Measurements from ENCODE around the gene IRF9.
A peak's percentile ranks its signal among the peaks of the same experiment; 100 is the strongest.

The IRF9 gene

DNA sequence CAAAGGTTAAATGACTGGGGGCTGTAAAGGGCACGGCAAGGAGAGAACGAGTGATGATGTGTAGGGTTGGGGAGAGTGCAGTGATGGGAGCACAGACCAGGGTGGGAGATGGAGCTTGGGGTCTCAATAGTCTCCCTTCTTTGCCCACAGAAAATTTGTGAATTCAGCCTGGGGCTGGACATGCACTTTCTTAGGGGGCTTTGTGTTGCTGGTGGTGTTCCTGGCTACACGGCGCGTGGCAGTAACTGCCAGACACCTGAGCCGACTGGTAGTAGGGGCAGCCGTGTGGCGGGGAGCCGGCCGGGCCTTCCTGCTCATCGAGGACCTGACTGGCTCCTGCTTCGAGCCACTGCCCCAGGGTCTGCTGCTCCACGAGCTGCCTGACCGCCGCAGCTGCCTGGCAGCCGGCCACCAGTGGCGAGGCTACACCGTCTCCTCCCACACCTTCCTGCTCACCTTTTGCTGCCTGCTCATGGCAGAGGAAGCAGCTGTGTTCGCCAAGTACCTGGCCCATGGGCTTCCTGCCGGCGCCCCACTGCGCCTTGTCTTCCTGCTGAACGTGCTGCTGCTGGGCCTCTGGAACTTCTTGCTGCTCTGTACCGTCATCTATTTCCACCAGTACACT, 28.9 kb upstream of the IRF9 start:
- peak in 1 of 4 experiments; percentile 47 for DNase-seq

DNA sequence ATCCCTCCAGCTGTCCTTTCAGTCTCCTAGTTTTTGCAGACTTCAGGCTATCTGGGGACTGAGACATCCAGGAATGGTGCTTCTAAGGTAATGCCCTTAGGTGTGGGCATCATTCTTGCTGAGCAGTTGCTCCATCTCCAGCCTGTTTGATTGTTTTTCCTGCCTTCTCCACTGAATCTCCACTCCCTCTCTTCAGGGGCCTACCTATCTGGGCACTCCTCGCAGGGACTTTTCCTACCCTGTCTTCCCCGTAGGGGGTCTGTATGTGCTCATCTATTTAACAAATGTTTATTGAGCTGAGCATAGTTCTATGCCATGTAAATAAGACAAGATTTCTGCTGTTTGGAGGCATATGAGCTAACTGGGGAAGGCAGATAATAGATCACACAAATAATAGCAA, 28.1 kb upstream of the IRF9 start:
- no peak for DNase-seq

DNA sequence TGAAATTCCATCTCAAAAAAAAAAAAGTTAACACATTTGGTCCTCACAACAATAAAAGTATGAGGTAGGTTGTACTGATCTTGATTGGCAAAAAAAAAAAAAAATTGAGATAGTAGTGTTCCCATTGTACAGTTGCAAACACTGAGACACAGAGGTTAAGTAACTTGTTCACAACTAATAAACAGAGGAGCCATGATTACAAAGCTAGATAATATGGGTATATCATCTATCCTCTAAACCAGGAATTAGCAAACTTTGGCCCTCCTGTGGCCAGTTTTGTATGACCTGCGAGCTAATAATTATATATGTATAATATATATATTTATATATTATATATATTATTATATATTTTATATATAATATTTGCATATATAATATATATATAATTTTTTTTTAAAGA, 27.3 kb upstream of the IRF9 start:
- DNase-seq: no peak

DNA sequence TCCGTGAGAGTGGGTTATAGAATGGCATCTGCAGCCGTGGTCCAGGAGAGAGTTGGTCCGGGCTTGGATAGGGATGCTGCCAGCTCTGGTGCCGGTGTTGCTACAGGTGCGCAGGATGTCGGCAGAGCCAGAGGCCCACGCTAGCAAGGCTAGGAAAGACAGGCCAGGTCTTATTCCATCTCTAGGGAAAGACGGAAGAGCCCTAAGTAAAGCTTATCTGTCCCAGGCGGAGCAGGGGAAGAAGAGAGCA, 25.6 kb upstream of the IRF9 start:
- DNase-seq: no peak

DNA sequence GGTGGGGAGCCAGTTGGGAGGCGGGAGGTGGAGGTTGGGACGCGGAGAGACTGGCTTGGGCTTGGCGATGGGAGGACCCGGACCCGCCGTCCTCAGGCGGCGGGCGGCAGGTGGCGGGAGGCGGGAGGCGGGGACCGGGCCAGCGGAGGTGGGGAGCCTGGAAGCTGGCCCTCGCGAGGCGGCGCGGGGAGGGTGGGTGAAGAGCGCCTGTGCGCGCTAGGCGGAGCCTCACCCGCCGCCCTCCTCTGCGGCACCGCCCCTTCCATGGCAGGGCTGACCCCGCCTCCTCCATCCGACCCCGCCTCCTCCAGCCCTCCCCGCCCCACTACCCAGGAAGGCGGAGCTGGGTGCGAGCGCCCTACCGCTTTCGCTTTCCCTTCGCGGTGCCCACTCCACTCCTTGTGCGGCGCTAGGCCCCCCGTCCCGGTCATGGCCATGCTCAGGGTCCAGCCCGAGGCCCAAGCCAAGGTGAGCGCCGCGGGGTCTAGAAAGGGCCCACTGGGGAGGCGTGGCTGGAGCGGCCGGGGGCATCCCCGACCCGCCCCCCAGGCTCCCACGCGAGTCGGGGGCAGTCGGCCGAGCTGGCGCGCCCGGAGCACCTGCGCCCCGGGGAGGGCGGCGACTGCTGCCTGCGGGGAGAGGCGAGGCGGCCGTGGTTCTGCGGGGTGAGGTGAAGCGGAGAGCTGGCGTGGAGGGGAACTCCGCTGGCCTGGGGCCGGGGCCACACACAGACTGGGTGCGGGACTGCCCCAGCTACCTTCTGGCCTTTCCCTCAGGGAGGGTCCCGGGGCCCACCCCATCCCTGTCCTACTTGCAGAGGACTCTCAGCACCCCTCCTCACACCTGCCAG, 25.0 kb upstream of the IRF9 start, which contains the start of gene PSME1:
PSME1 (plus strand) TSS at position 361 of the 850 bp plus-strand sequence; CDS start at position 430, 69 bp downstream.
- DNase-seq: peak; percentile 82 to 95 (median 89)

DNA sequence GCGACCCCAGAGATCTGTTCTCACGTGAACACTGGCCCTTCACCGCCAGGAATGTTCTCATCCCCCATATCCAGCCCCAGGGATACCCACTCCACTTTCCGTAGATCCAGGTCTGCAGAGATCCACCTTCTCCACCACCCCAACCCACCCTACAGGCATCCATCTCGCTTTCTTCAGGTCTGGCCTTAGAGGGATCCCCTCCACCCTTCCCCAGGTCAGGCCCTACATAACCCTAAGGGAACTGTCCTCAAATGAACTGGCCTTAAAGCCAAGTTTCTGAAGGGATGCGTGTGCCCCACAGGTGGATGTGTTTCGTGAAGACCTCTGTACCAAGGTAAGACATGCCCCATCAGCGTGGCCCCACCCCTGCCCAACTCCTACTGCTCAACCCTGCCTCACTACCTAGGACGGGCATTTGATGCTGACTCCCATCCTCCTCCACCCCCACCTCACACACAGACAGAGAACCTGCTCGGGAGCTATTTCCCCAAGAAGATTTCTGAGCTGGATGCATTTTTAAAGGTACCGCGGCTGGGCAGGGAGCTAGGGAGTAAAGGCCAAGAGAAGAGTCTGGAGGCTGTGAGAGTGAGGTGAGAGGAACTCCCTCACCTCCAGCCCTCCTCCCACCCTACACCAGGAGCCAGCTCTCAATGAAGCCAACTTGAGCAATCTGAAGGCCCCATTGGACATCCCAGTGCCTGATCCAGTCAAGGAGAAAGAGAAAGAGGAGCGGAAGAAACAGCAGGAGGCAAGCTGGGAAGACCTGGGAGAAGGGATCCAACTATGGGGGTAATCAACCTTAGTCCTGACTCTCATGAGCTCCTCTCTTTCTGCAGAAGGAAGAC, 24.2 kb upstream of the IRF9 start:
- DNase-seq: no peak

DNA sequence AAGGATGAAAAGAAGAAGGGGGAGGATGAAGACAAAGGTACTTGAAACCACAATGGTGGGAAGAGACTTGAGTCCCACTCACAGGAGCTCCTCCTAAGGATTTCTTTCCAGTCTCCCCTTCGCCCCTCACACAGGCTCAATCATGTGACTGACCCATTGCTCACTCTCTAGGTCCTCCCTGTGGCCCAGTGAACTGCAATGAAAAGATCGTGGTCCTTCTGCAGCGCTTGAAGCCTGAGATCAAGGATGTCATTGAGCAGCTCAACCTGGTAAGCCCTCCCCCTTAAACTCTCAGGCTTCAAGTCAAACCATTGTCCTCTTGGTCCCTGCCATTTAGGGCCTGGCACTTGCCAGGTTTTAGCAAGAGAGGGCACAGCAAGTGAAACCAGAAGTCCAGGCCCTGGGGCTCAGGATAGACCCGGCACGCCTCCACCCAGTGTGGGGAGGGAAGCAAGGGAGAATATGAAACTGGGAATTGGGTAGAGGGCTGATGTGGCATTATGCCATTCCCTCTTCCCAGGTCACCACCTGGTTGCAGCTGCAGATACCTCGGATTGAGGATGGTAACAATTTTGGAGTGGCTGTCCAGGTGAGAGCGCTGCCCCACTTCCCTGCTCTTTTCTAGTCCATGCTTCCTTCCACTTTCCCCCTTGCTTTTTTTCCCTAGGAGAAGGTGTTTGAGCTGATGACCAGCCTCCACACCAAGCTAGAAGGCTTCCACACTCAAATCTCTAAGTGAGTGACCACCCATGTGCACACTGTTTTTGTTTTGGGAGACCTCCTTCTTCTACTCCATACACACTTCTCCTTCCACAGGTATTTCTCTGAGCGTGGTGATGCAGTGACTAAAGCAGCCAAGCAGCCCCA, 23.3 kb upstream of the IRF9 start:
- DNase-seq: no peak

DNA sequence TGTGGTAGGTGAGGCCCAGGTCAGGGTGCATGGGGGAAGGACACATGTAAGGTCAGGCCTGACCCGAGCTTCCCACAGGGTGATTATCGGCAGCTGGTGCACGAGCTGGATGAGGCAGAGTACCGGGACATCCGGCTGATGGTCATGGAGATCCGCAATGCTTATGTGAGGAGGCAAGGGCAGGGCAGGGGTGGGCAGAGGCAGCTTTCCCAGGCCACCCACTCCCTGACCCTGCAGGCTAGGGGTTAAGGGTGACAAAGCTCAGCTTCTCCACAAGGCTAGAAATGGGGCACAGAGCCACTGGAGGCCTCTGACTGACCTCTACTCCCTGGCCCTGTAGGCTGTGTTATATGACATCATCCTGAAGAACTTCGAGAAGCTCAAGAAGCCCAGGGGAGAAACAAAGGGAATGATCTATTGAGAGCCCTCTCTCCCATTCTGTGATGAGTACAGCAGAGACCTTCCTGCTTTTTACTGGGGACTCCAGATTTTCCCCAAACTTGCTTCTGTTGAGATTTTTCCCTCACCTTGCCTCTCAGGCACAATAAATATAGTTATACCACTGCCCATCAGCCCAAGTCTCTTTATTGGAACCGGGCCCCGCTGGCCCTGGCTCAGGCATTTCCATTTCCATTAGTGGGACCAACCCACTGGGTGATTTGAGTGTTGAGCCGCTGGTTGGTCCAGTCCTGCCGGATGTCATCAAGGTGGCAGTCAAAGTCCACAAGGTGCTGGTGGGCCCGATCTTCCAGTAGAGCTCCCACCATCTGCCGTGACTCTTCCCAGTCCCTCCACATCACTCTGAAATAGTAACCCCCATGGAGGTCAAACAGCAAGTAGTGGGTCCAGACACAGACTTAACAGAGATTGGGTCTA, 22.4 kb upstream of the IRF9 start:
- DNase-seq: no peak

DNA sequence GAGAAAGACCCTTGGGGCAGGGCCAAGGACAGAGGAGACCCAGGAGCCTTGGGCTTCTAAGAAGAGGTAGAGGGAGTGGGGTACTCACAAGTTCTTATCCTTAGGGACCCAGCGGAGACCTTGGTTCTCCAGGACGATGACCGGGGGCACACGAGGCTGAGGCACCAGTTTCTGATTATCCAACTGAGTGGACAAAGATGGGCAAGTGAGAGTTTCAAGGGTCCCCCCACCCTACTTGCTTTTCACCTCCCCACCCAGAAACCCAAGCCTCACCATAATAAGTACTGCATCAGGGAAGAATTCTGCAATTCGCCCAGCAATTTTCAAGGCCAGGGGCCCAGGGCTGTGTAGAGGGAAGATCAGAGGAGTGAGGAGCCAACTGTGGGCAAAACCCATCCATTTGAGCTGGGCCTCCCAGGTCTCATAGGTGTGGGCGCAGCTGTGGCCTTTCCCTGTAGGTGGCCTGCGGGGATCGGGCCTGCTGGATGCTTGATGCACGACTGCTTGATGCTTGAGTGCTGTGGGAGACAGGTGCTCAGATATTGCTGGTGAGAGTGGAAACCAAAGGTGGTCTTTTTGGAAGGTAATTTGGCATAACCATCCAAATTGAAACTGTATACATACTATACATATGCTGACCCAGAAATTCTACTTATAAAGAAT, 21.7 kb upstream of the IRF9 start:
- DNase-seq: no peak

DNA sequence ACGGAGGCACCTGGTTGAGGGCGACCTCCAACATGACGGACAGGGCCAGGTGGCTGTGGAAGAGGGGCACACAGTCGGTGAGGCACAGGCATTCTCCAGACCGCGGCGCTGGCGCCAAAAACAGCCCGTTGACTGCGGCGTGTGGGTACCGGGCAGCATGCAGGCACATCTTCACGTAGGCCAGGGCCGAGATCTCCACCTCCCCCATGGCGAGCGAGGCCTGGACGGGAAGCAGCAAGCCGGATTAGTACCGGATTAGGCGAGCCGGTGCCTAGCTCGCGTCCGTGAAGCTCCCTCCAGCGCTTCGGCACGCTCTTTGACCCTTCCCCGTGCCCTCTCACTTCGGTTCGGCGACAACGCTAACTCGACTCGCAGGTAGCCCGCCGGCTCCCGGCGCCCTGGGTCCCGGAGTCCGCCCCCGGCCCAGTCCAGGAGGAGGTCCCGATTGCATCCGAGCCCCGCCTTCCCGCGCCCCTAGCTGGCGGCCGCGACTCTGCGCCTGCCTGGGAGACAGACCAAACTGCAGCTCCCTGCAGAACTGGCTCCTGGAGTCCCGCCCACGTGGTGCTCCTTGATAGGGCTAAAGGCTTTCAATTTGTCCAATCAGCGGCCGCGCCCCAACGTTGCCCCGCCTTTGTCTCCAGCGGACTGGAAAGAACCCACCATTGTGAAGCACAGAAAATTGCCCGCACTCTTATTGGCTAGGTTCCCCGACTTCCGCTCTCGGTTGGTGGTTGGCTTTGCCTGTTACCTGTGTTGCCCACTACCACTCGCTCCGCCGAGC, 19.8 kb upstream of the IRF9 start, which contains the start of gene EMC9:
EMC9 (minus strand) TSS at position 495 of the 784 bp plus-strand sequence; CDS start at position 208, 287 bp downstream.
- peak; percentile 96 to 99 (median 98) for DNase-seq

DNA sequence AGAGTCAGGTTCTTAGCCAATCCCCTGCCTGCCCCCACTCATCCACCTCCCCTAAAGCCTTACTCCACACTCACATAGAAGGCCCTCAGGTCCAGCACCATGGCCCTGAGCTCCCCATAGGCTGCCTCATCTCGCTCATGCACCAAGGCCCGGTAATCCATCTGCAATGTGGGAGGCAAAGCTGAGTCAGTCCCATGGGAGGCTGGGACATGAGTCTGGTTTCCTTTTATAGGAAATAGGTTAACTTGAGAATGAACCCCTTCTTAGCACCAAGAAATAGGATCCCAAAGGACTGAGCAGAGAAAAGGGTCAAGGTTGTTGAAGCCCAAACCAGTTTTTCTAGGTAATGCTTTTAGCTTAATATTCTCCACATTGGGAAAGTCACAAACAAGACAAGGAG, 17.6 kb upstream of the IRF9 start:
- DNase-seq: no peak

DNA sequence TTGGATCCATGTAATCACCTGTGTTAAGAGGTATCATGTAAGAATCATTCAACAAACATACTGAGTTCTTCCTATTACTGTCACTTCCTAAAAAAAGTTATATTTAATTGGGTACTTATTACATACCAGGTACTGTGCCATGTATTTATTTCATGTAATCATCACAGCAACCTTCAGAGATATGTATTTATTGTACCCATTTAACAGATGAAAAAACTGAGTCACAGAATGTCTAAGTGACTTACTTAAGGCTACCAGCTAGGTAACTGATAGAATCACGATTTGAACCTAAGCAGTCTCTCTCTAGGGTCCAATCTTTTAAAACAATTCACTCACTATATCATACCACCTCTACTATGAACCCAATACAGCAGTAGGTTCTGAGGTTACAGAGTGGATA, 16.6 kb upstream of the IRF9 start:
- DNase-seq: no peak

DNA sequence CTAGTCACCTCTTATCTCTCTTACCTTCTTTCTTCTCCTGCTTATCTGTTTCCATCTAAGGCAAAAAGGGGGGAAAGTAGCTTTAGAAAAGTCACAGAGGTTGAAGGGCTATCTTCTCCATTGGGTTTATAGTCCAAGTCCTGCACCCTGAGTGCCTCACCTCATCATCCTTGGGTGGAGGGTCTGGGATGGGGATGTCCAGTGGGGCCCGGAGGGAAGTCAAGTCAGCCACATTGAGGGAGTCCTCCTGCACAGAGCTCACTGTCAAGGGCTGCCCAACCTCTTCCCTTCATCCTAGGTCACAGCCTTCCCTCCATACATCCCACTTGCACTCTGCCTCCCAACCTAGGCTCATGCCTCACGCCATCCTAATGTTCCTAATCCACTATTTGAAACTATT, 15.8 kb upstream of the IRF9 start:
- no peak for DNase-seq

DNA sequence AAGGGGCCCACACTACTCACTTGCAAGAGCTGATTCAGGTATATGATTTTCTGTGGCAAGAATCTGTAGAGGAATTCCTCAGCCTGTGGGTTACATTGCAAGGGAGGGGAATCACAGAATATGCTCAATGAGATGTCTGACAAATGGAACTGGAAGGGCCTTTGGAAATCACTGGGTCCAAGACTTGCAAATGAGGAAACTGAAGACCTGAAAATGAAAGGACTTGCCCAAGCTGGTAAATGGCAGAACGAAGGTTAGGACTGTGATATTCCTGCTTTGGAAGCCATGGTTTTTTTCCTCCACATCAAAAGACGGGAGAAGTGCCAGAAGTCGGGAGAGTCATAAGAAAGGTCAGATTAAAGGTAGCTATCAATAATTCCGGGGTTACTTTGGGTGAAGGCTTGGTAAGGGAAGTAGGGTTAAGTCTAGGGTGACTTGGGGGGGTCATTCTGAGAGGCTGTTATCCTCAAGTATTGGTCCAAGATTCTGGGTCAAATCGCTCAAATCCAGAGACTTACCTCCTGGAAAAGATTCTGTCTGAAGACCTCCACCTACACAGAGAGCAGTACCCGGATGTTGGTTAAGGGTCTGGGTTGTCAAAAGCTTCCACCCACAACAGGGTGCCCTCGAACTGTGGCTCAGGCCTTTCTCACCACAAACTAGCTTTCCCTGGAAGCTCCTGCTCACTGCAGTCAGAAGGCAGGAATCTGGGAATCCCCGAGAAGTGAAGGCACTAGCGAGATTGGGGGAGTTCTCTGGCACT, 15.2 kb upstream of the IRF9 start:
- no peak for DNase-seq

DNA sequence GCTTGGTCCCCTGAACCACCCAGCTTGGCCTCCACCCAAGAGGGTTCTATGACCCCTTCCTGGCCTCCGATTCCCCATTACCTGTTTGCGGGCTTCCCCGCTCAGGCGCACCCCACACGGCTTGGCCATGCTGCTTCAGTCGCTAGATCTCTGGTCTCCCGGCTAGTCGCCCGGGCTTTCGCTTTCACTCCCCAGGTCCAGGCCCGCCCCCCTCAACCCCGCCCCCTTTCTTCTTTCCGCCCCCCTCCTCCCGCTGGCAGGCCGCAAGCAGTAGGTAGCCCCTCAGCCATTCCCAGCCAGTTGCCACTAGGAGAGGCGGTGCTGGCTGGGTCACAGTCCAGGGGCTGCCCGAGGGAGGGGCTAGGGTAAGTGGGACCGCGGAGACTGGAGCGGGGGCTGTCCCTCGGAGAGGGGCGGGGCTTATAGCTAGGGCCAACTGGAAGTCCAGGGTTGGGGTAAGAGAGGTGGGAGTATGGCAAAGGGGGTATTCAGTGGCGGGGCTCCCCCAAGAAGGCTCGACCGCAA, 14.6 kb upstream of the IRF9 start, which contains the start of gene PSME2:
PSME2 (minus strand) TSS at position 158 of the 525 bp plus-strand sequence; CDS start at position 129, 29 bp downstream.
- peak; percentile 59 to 78 (median 73) for DNase-seq

DNA sequence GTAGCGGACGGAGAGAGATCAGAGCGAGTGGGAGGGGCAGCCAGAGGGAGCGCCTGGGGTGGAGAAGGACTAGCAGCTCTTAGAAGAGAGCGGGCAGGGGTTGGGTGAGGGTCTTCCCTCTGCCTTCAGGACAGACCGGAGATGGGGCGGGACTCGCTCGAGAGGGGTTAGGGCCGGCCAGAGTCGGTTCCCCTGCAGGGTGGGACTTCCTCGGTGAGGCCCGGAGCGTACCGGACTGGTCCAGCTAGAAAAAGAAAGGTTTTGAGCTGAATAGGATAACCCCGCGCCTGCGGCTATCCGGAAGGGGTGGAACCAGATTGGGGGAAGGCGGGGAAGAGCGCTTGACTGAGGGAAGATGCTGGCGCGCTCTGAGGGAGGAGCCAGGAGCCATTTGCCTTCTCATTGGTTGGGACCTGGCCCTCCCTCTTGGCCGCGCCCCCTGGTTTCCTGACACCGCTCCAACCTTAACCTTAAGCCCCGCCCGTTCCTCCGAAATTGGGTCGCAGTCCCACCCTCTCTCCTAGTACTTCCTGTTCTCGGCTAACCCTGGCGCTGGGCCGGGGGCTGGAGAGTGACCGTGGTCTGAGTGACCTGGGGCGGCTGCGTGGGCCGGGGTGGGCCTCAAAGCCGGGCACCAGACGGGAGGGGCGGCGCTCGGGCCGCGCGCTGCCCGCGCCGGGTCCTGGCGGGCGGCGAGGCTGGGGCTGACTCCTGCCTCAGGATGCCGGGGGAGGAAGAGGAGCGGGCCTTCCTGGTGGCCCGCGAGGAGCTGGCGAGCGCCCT, 13.9 kb upstream of the IRF9 start, which contains the start of gene RNF31:
RNF31 (plus strand) TSS at position 521 of the 783 bp plus-strand sequence; CDS start at position 722, 201 bp downstream.
- peak; percentile 83 to 95 (median 87) for DNase-seq

DNA sequence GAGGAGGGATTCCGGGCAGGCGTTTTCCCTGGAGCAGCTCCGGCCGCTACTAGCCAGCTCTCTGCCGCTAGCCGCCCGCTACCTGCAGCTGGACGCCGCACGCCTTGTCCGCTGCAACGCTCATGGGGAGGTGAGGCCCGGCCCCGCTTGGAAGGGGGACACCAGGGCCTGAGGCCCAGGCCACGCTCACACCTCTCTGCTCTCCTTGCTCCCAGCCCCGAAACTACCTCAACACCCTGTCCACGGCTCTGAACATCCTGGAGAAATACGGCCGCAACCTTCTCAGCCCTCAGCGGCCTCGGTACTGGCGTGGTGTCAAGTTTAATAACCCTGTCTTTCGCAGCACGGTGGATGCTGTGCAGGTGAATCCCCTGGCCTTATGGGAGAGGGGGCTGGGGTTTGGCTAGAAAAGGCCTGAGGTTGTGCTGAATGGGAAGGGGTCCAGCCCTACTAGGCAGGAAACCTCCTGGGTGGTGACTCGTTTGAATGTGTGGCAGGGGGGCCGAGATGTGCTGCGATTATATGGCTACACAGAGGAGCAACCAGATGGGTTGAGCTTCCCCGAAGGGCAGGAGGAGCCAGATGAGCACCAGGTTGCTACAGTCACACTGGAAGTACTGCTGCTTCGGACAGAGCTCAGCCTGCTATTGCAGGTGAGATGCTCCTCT, 13.2 kb upstream of the IRF9 start:
- no peak for DNase-seq

All from activated naive CD4-positive, alpha-beta T cell (primary cell).